ENCODE measurements around the gene GPR143. TPM values are rescaled to one million over a fixed set of nuclear protein-coding genes. Genes with fewer than 3 reads are reported as not detected.

Gene GPR143
- polyA plus RNA-seq, 1 donor (not counting 4 experiments of a cell fraction or from before 2014, with no cell fraction given): 0.33 TPM

- H3K36me3 ChIP-seq (ENCODE audit: control insufficient read depth in 2 of 2, extremely low read depth in 1 of 2, insufficient read depth in 2 of 2, low read length in 2 of 2): no peaks in the 10 kb centered on the region
- no peak for FAIRE-seq
Observed at GRCh38 chrX:9690046-9690445, 75.6 kb downstream of the GPR143 start.

DNA sequence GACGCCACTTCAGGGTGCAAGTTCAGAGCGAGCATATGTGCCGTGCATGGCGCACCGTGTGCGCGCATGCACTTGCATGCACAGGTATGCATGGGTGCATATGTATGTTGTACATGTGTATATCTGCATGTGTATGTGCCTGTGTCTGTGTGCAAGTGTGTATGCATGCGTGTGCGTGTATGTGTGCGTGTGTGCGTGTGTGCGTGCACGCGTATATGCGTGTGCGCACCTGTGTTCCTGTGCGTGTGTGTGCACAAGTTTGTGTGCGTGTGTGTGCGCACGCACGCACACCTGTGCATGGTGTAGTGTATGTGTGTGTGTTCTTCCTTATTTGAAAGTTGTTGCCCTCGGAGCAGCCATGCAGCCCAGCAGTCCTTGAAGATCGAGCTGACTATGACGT is 76.8 kb downstream of the GPR143 start:
- Histone ChIP-seq H3K9ac (ENCODE audit: control insufficient read depth, extremely low read depth, insufficient read depth, low read length) (no peak overlapping the region), H3K9me3 (ENCODE audit: control insufficient read depth, low read depth, low read length) (peaks cover 2% of the 10 kb centered on the region), H4K20me1 (ENCODE audit: control insufficient read depth, extremely low read depth, insufficient read depth, low read length) (no peaks in the 10 kb centered on the region), H3K36me3 (ENCODE audit: control insufficient read depth in 2 of 2, extremely low read depth in 1 of 2, insufficient read depth in 2 of 2, low read length in 2 of 2) (no peaks in the 10 kb centered on the region), H2AFZ (ENCODE audit: control insufficient read depth, low read length) (no peak overlapping the region), H3K27me3 (ENCODE audit: control insufficient read depth, extremely low read depth, insufficient read depth, low read length) (no peaks in the 10 kb centered on the region), H3K4me1 (ENCODE audit: control insufficient read depth, extremely low read depth, insufficient read depth, low read length) (no peaks in the 10 kb centered on the region), H3K4me3 (ENCODE audit: control insufficient read depth in 2 of 3, extremely low read depth in 1 of 3, insufficient read depth in 2 of 3, low read depth in 1 of 3, low read length in 3 of 3) (no peak overlapping the region), H3K79me2 (ENCODE audit: control insufficient read depth, insufficient read depth, low read length) (no peaks in the 10 kb centered on the region), H3K4me2 (ENCODE audit: control insufficient read depth, extremely low read depth, insufficient read depth, low read depth, low read length) (no peak overlapping the region), H3K27ac (ENCODE audit: control insufficient read depth, insufficient read depth, low read length) (no peak overlapping the region), H3K9me1 (ENCODE audit: control insufficient read depth, extremely low read depth, insufficient read depth, low read length) (no peaks in the 10 kb centered on the region)
- dilution Hi-C loops (cut with MboI; ENCODE audit: extremely low pct_ligation_motif_present, low sequenced_read_pairs): no loop called here
- no peak for TF ChIP-seq EZH2 (IDR thresholded peaks at IDR 0.05; ENCODE audit: low read length)
- TF ChIP-seq, protein P1, sequence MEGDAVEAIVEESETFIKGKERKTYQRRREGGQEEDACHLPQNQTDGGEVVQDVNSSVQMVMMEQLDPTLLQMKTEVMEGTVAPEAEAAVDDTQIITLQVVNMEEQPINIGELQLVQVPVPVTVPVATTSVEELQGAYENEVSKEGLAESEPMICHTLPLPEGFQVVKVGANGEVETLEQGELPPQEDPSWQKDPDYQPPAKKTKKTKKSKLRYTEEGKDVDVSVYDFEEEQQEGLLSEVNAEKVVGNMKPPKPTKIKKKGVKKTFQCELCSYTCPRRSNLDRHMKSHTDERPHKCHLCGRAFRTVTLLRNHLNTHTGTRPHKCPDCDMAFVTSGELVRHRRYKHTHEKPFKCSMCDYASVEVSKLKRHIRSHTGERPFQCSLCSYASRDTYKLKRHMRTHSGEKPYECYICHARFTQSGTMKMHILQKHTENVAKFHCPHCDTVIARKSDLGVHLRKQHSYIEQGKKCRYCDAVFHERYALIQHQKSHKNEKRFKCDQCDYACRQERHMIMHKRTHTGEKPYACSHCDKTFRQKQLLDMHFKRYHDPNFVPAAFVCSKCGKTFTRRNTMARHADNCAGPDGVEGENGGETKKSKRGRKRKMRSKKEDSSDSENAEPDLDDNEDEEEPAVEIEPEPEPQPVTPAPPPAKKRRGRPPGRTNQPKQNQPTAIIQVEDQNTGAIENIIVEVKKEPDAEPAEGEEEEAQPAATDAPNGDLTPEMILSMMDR (optimal IDR thresholded peaks at IDR 0.05 in 1 of 3, IDR thresholded peaks at IDR 0.05 in 1 of 3, conservative IDR thresholded peaks at IDR 0.05 in 1 of 3; ENCODE audit: extremely low read depth in 1 of 3, insufficient read depth in 2 of 3, low read length in 3 of 3): no peak
- DNase-seq (ENCODE audit: low read depth, low spot score) (no peak), FAIRE-seq (no peak)

More at GRCh38 chrX:9690046-9690445, 75.6 kb downstream of the GPR143 start:
- dilution Hi-C loops (cut with MboI; ENCODE audit: extremely low pct_ligation_motif_present, low sequenced_read_pairs): no loop called here
- Histone ChIP-seq H3K27ac (ENCODE audit: control insufficient read depth, insufficient read depth, low read length) (no peak overlapping the region), H3K4me1 (ENCODE audit: control insufficient read depth, extremely low read depth, insufficient read depth, low read length) (no peaks in the 10 kb centered on the region), H3K9ac (ENCODE audit: control insufficient read depth, extremely low read depth, insufficient read depth, low read length) (no peak overlapping the region), H3K9me1 (ENCODE audit: control insufficient read depth, extremely low read depth, insufficient read depth, low read length) (no peaks in the 10 kb centered on the region), H3K4me3 (ENCODE audit: control insufficient read depth in 2 of 3, extremely low read depth in 1 of 3, insufficient read depth in 2 of 3, low read depth in 1 of 3, low read length in 3 of 3) (no peak overlapping the region), H4K20me1 (ENCODE audit: control insufficient read depth, extremely low read depth, insufficient read depth, low read length) (no peaks in the 10 kb centered on the region), H3K27me3 (ENCODE audit: control insufficient read depth, extremely low read depth, insufficient read depth, low read length) (no peaks in the 10 kb centered on the region), H3K4me2 (ENCODE audit: control insufficient read depth, extremely low read depth, insufficient read depth, low read depth, low read length) (no peak overlapping the region), H3K79me2 (ENCODE audit: control insufficient read depth, insufficient read depth, low read length) (no peaks in the 10 kb centered on the region), H3K9me3 (ENCODE audit: control insufficient read depth, low read depth, low read length) (peaks cover 2% of the 10 kb centered on the region), H2AFZ (ENCODE audit: control insufficient read depth, low read length) (no peak overlapping the region)
- DNase-seq (ENCODE audit: low read depth, low spot score): no peak
- TF ChIP-seq, protein P1 (optimal IDR thresholded peaks at IDR 0.05 in 1 of 3, IDR thresholded peaks at IDR 0.05 in 1 of 3, conservative IDR thresholded peaks at IDR 0.05 in 1 of 3; ENCODE audit: extremely low read depth in 1 of 3, insufficient read depth in 2 of 3, low read length in 3 of 3): no peak
- no peak for TF ChIP-seq EZH2 (IDR thresholded peaks at IDR 0.05; ENCODE audit: low read length)
